ENCODE results near the gene ZNF574.
"Not testable (repeated sequence)": the region's sequence is repeated elsewhere in the genome, so short reads cannot be mapped to it uniquely, and the experiment has no call there.

ZNF574 gene

DNA sequence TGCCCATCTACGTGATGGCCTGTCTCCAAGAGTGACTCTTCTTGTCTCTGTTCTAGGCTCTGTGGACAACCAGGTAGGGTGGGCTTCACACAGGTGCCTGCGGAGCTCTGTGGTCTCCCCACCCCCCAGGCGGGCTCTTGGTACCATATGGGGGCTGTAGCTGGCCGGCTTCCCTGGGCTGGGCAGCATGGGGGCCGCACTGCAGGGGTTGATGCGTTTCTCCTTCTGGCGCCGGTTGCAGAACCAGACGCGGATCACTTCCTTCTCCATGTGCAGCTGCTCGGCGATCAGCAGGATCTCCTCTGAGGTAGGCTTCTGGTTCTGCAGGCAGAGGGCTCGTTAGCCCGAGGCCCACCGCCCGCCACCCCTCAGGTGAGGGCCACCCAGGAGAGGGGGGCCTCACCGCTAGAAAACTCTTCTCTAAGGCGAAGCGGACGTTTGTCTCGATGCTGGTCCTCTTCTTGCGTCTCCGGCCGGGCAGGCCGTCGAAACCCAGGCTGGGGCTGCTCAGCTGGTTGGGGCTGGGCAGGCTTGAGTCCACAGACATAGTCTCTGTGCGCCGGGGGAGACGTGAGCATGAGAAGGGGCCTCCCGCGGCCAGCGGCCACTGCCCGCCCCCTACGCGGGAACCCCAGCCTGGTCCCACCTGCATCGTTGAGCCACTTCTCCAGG, 19.3 kb downstream of the ZNF574 start:
- H3K4me3 ChIP-seq (ENCODE audit: low read depth, low read length), result no peak overlapping the region; the same call in 1 of the 2 replicates
- no peaks in the 10 kb centered on the region for H3K9me3 ChIP-seq (ENCODE audit: control insufficient read depth, insufficient read depth, low read length)
- peaks cover 11% of the 10 kb centered on the region for H3K4me1 ChIP-seq (ENCODE audit: control insufficient read depth, insufficient read depth, low read length)
- H3K9ac ChIP-seq (ENCODE audit: low read depth, low read length), result no peak overlapping the region
- no peaks in the 10 kb centered on the region for H3K27me3 ChIP-seq (ENCODE audit: control insufficient read depth, insufficient read depth, low read length)
- H3K36me3 ChIP-seq (ENCODE audit: control insufficient read depth, insufficient read depth, low read length), result no peaks in the 10 kb centered on the region
- no peak overlapping the region for H3K27ac ChIP-seq (ENCODE audit: low read depth, low read length)

DNA sequence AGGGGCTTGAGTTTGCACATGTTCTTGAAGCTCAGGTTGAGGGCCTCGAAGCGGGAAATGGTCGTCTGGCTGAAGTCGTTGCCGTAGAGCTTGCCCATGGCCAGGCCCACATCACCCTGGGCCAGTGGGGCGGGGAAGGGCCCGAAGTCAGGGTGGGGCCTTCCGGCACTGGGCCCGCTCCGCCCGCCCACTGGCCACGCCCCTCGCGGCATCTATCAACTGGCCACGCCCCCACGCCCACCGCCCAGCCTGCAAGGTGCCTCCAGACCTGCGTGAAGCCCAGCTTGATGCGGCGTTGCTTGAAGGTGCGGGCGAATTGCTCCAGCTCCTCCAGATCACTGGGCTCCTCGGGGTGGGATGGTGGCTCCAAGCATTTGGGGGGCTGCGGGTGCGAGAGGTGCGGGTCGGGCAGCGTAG, 19.9 kb downstream of the ZNF574 start:
- Histone ChIP-seq H3K36me3 (ENCODE audit: control insufficient read depth, insufficient read depth, low read length) (no peaks in the 10 kb centered on the region), H3K4me3 (ENCODE audit: low read depth, low read length) (peak overlapping the region; percentile 50; the same call in 1 of the 2 replicates), H3K4me1 (ENCODE audit: control insufficient read depth, insufficient read depth, low read length) (peaks cover 11% of the 10 kb centered on the region), H3K27ac (ENCODE audit: low read depth, low read length) (no peak overlapping the region), H3K9me3 (ENCODE audit: control insufficient read depth, insufficient read depth, low read length) (no peaks in the 10 kb centered on the region), H3K9ac (ENCODE audit: low read depth, low read length) (no peak overlapping the region), H3K27me3 (ENCODE audit: control insufficient read depth, insufficient read depth, low read length) (no peaks in the 10 kb centered on the region)

DNA sequence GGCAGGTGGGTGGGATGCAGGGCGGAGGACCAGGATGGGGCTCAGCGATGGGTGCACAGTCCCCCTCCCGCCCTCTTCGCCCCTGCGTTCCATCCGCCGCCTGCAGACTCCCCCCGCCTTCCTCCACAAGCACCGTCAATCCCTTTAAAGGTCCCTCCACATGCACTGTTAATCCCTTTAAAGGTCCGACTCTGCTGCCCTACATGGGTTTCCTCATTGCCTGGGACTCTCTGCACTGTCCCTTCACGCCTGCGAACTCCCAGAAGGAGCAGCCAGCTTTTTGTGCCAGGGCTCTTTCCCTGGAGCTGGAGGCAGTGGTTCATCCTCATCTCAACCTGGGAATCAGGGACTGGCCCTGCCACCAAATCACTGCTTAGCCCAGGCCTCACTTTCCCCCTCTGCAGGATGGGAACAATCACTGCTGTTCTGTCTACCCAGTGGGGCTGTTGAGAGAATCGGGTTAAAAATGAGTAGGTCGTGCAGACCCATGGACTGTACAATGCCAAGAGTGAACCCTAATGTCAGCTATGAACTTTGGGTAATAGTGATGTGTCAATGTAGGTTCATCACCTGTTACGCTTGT, 20.4 kb downstream of the ZNF574 start:
- Histone ChIP-seq H3K4me1 (ENCODE audit: control insufficient read depth, insufficient read depth, low read length) (peaks cover 11% of the 10 kb centered on the region), H3K9me3 (ENCODE audit: control insufficient read depth, insufficient read depth, low read length) (no peaks in the 10 kb centered on the region), H3K27ac (ENCODE audit: low read depth, low read length) (no peak overlapping the region), H3K36me3 (ENCODE audit: control insufficient read depth, insufficient read depth, low read length) (no peaks in the 10 kb centered on the region), H3K4me3 (ENCODE audit: low read depth, low read length) (peak overlapping the region; percentile 50; the same call in 1 of the 2 replicates), H3K9ac (ENCODE audit: low read depth, low read length) (no peak overlapping the region), H3K27me3 (ENCODE audit: control insufficient read depth, insufficient read depth, low read length) (no peaks in the 10 kb centered on the region)

DNA sequence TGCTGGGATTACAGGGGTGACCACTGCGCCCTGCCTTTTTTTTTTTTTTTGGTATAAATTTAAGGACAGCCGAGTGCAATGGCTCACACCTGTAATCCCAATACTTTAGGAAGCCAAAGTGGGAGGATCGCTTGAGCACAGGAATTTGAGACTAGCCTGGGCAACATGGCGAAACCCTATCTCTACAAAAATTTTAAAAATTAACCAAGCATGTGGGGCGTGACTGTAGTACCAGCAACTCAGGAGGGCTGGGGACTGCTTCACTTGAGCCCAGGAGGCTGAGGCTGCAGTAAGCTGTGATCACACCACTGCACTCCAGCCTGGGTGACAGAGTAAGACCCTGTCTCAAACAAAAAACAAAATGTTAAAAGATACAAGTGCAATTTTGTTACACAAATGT, 21.5 kb downstream of the ZNF574 start:
- H3K4me1 ChIP-seq (ENCODE audit: control insufficient read depth, insufficient read depth, low read length), result peaks cover 11% of the 10 kb centered on the region
- H3K9ac ChIP-seq (ENCODE audit: low read depth, low read length), result no peak overlapping the region
- H3K4me3 ChIP-seq (ENCODE audit: low read depth, low read length), result no peak overlapping the region
- H3K9me3 ChIP-seq (ENCODE audit: control insufficient read depth, insufficient read depth, low read length), result no peaks in the 10 kb centered on the region
- H3K27ac ChIP-seq (ENCODE audit: low read depth, low read length), result no peak overlapping the region
- no peaks in the 10 kb centered on the region for H3K27me3 ChIP-seq (ENCODE audit: control insufficient read depth, insufficient read depth, low read length)
- H3K36me3 ChIP-seq (ENCODE audit: control insufficient read depth, insufficient read depth, low read length), result no peaks in the 10 kb centered on the region

DNA sequence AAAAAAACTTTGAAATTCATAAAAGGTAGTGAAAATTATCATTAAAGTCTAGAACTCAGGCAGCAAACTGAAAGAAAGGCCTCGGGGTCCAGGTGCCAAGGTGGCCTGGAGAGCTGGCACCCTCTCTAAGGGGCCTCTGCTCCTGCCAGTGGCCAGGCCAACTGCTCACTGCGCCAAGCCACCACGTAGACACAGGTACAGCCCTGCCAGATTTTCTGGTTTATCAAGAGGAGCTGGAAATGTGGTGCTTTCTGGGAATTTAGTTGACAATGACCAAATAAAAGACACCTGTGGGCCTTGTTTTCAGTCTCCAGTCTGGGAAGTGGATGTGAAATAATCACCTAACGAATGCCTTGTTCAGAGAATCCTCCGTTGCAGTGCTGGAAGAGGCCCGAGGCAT, 22.8 kb downstream of the ZNF574 start:
- Histone ChIP-seq H3K4me1 (ENCODE audit: control insufficient read depth, insufficient read depth, low read length) (peaks cover 11% of the 10 kb centered on the region), H3K27ac (ENCODE audit: low read depth, low read length) (no peak overlapping the region), H3K9ac (ENCODE audit: low read depth, low read length) (no peak overlapping the region), H3K4me3 (ENCODE audit: low read depth, low read length) (no peak overlapping the region), H3K9me3 (ENCODE audit: control insufficient read depth, insufficient read depth, low read length) (no peaks in the 10 kb centered on the region), H3K27me3 (ENCODE audit: control insufficient read depth, insufficient read depth, low read length) (no peaks in the 10 kb centered on the region), H3K36me3 (ENCODE audit: control insufficient read depth, insufficient read depth, low read length) (no peaks in the 10 kb centered on the region)

DNA sequence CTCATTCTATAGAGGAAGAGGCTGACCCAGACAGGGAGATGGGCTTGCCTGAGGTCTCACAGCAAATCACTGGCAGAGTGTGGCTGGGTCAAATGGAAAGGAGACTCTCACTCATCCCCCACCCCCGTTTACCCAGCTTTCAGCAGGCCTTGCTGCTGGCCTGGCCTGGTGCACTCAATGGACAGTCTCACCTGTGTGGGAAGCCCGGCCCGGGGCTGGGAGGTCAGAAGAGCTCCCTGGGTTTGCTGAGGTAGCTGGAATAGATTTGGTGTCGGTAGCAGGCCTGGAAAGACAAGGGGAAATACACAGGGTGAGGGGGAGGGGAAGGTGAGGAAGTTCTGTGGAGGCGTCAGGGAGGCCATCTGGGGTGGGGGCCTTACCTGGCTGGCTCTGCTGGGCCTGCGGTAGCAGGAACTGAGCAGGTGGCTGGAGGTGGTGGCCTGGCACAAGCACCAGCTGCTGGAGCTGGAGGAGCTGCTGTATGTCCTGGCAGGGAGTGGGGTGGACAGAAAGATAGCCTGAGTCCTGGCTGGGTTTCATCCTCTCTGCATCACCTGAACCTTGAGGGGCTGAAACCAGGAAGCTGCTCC, 23.5 kb downstream of the ZNF574 start:
- Histone ChIP-seq H3K27ac (ENCODE audit: low read depth, low read length) (no peak overlapping the region), H3K4me1 (ENCODE audit: control insufficient read depth, insufficient read depth, low read length) (peaks cover 11% of the 10 kb centered on the region), H3K9me3 (ENCODE audit: control insufficient read depth, insufficient read depth, low read length) (no peaks in the 10 kb centered on the region), H3K9ac (ENCODE audit: low read depth, low read length) (no peak overlapping the region), H3K36me3 (ENCODE audit: control insufficient read depth, insufficient read depth, low read length) (no peaks in the 10 kb centered on the region), H3K27me3 (ENCODE audit: control insufficient read depth, insufficient read depth, low read length) (no peaks in the 10 kb centered on the region), H3K4me3 (ENCODE audit: low read depth, low read length) (no peak overlapping the region)

DNA sequence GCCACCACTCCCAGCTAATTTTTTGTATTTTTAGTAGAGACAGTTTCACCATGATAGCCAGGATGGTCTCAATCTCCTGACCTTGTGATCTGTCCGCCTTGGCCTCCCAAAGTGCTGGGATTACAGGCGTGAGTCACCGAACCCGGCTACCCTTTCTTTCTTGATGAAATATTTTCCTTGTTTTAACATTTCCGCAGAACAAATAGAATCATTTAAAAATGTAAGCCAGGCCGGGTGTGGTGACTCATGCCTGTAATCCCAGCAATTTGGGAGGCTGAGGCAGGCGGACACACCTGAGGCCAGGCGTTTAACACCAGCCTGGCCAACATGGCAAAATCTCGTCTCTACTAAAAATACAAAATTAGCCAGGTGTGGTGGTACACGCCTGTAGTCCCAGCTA, 24.3 kb downstream of the ZNF574 start:
- not testable (repeated sequence) for H3K27ac ChIP-seq (ENCODE audit: low read depth, low read length); H3K9ac ChIP-seq (ENCODE audit: low read depth, low read length); H3K27me3 ChIP-seq (ENCODE audit: control insufficient read depth, insufficient read depth, low read length); H3K4me3 ChIP-seq (ENCODE audit: low read depth, low read length); H3K36me3 ChIP-seq (ENCODE audit: control insufficient read depth, insufficient read depth, low read length); H3K9me3 ChIP-seq (ENCODE audit: control insufficient read depth, insufficient read depth, low read length)
- peaks cover 11% of the 10 kb centered on the region for H3K4me1 ChIP-seq (ENCODE audit: control insufficient read depth, insufficient read depth, low read length)

DNA sequence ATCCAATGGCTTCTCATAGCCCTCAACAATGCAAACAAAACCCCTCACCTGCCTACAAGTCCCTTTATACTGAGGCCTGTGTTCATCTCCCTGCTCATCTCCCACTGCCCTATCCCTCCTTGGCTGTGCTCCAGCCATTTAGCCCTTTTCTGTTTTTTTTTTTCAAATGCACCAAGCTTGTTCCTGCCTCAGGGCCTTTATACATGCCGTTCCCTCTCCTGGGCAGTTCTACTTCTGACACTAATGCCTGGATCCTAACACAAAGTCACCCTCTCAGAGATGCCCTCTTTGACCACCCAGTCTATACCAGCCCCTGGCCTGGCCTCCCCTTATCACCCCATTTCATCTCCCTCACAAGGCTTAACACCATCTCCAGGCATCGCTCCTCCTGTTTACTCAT, 26.9 kb downstream of the ZNF574 start:
- no peaks in the 10 kb centered on the region for H3K36me3 ChIP-seq (ENCODE audit: control insufficient read depth, insufficient read depth, low read length)
- H3K9me3 ChIP-seq (ENCODE audit: control insufficient read depth, insufficient read depth, low read length), result no peaks in the 10 kb centered on the region
- no peaks in the 10 kb centered on the region for H3K27me3 ChIP-seq (ENCODE audit: control insufficient read depth, insufficient read depth, low read length)
- H3K4me3 ChIP-seq (ENCODE audit: low read depth, low read length), result no peak overlapping the region
- peaks cover 8% of the 10 kb centered on the region; the same call in 1 of the 2 replicates for H3K4me1 ChIP-seq (ENCODE audit: control insufficient read depth, insufficient read depth, low read length)
- no peak overlapping the region for H3K27ac ChIP-seq (ENCODE audit: low read depth, low read length)
- no peak overlapping the region for H3K9ac ChIP-seq (ENCODE audit: low read depth, low read length)

DNA sequence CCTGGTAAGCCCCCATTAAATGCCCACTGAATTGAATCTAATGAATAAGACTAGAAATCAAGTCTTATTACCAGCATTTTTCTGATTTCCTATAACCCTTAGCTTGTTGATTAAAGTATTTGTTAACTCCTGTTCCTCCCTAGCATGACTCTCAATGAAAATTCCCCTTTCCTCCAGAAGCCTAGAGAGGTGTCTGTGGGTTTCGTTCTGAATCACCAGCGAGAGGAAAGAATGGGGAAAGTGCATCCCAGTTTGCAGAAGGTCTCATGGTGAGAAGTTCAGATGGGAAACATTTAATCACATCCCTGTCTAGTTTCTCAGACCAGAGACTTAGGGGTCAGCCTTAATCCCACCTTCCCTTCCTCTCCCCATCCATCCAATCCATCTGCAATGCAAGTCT, 29.4 kb downstream of the ZNF574 start:
- no peaks in the 10 kb centered on the region for H3K36me3 ChIP-seq (ENCODE audit: control insufficient read depth, insufficient read depth, low read length)
- H3K27me3 ChIP-seq (ENCODE audit: control insufficient read depth, insufficient read depth, low read length), result no peaks in the 10 kb centered on the region

DNA sequence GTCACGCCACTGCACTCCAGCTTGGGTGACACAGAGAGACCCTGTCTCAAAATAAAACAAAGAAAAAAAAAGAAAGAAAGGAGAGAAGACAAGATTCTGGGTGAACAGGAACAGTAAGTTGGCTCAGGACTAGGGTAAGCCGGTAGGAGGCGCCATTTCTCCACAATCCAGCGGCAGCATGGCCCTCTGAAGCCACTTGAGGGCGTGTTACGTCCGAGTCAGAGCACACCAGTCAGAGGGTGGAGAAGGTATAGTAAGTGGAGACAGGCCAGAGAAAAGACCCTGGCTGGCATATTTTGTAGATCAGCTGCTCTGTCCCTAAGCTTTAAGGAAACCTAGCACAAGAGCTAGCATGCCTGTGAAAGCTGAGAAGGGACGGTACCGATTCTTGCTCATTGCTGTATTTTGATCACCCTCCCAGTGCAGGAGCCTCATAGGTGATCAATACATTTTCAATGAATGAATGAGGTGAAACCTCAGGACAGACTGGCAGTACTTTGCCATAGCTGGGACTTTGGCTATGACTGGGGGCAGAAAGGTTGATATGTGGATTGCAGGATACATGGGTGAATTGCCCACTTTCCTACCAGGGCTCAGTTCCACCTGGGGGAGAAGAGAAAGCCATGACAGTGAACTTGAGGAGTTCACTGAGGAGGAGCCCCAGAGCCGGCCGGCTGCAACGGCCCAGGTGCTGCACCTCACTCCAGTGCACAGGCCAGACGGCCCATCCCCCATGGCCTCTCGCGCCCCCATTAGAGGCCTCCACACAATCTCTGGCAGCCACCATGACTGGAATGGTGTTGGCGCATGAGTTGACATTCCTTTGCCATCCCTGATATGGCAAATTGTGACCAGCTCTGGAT, 32.8 kb downstream of the ZNF574 start:
- no peak overlapping the region for H3K9ac ChIP-seq (ENCODE audit: low read depth, low read length)
- no peaks in the 10 kb centered on the region for H3K9me3 ChIP-seq (ENCODE audit: control insufficient read depth, insufficient read depth, low read length)
- H3K36me3 ChIP-seq (ENCODE audit: control insufficient read depth, insufficient read depth, low read length), result no peaks in the 10 kb centered on the region
- H3K4me1 ChIP-seq (ENCODE audit: control insufficient read depth, insufficient read depth, low read length), result peaks cover 14% of the 10 kb centered on the region
- no peaks in the 10 kb centered on the region for H3K27me3 ChIP-seq (ENCODE audit: control insufficient read depth, insufficient read depth, low read length)
- no peak overlapping the region for H3K4me3 ChIP-seq (ENCODE audit: low read depth, low read length)
- no peak overlapping the region for H3K27ac ChIP-seq (ENCODE audit: low read depth, low read length)

More for the DNA sequence above, 29.4 kb downstream of the ZNF574 start:
- no peaks in the 10 kb centered on the region for H3K9me3 ChIP-seq (ENCODE audit: control insufficient read depth, insufficient read depth, low read length)
- no peak overlapping the region for H3K9ac ChIP-seq (ENCODE audit: low read depth, low read length)
- no peak overlapping the region for H3K27ac ChIP-seq (ENCODE audit: low read depth, low read length)
- H3K4me3 ChIP-seq (ENCODE audit: low read depth, low read length), result no peak overlapping the region
- H3K4me1 ChIP-seq (ENCODE audit: control insufficient read depth, insufficient read depth, low read length), result peaks cover 8% of the 10 kb centered on the region
